ENCODE results near the gene GNAS. TPM values are rescaled to one million over a fixed set of nuclear protein-coding genes. Genes with fewer than 3 reads are reported as not detected.

GNAS gene
- total RNA-seq, 2 experiments from 2014 or later, result 1,245 to 1,317 TPM

- Mint-ChIP-seq H3K4me3 (peak overlapping the region; percentile 99), H3K4me1 (ENCODE audit: low read depth) (peaks cover 57% of the 10 kb centered on the region), H3K36me3 (ENCODE audit: low read depth) (peaks cover 41% of the 10 kb centered on the region), H3K9me3 (no peaks in the 10 kb centered on the region), H3K27ac (peak overlapping the region; percentile 95), H3K27me3 (no peaks in the 10 kb centered on the region)
- Histone ChIP-seq H3K27ac (ENCODE audit: low read depth in 1 of 2, low read length in 2 of 2) (peak overlapping the region; percentile 70 to 90), H3K9me3 (ENCODE audit: control insufficient read depth in 1 of 2, insufficient read depth in 1 of 2, low read length in 2 of 2) (no peaks in the 10 kb centered on the region), H3K36me3 (ENCODE audit: insufficient read depth, low read length) (no peaks in the 10 kb centered on the region), H3K27me3 (ENCODE audit: control insufficient read depth in 1 of 2, insufficient read depth in 2 of 2, low read length in 2 of 2) (no peaks in the 10 kb centered on the region), H3K4me3 (ENCODE audit: low read length) (peak overlapping the region; percentile 67), H3K4me1 (ENCODE audit: insufficient read depth, low read length) (peaks cover 15% of the 10 kb centered on the region)
- ChIA-PET CTCF (no interaction called here), POLR2A (interaction anchor here (0.7 to 4.4 kb wide), 19 partner anchors 10 to 1180 kb away, joined by 3 to 54 read pairs (median 5); partner anchors contain the start of genes ATP5F1E, NELFCD, PMEPA1 and PRELID3B)
- DNase-seq, result peak in 4 of 14 experiments; percentile 21 to 61 (median 47)
- no peak for TF ChIP-seq CTCF (IDR thresholded peaks at IDR 0.05)
- intact Hi-C loops (cut with DNase I, micrococcal nuclease), result loop anchor here (2.0 to 10.0 kb wide), 7 partner anchors 92 to 1498 kb away; partner anchors contain the start of genes ATP5F1E (in 2 of the 2), STX16 (in 2 of the 2), NELFCD (in 1 of the 2) and PRELID3B (in 1 of the 2)
- ATAC-seq (ENCODE audit: poor library complexity), result no peak
Measured at GRCh38 chr20:58889798-58890517, 37.4 kb downstream of the GNAS start.

- H3K4me1 Mint-ChIP-seq (ENCODE audit: low read depth), result peaks cover 61% of the 10 kb centered on the region
- Histone ChIP-seq H3K4me1 (ENCODE audit: insufficient read depth, low read length) (peaks cover 21% of the 10 kb centered on the region), H3K27ac (ENCODE audit: low read depth in 1 of 2, low read length in 2 of 2) (peak overlapping the region; percentile 70 to 90), H3K36me3 (ENCODE audit: insufficient read depth, low read length) (no peaks in the 10 kb centered on the region), H3K4me3 (ENCODE audit: low read length) (peak overlapping the region; percentile 67), H3K9me3 (ENCODE audit: control insufficient read depth in 1 of 2, insufficient read depth in 1 of 2, low read length in 2 of 2) (no peaks in the 10 kb centered on the region), H3K27me3 (ENCODE audit: control insufficient read depth in 1 of 2, insufficient read depth in 2 of 2, low read length in 2 of 2) (no peaks in the 10 kb centered on the region)
- H3K27ac Mint-ChIP-seq, result peak overlapping the region; percentile 95
- TF ChIP-seq CTCF (IDR thresholded peaks at IDR 0.05), result no peak
- DNase-seq (peak; percentile 42 to 82 (median 65)), ATAC-seq (ENCODE audit: poor library complexity) (peak; percentile 28)
- no peaks in the 10 kb centered on the region for H3K9me3 Mint-ChIP-seq
- CTCF ChIA-PET, result no interaction called here
- peak overlapping the region; percentile 99 for H3K4me3 Mint-ChIP-seq
- H3K27me3 Mint-ChIP-seq, result no peaks in the 10 kb centered on the region
- H3K36me3 Mint-ChIP-seq (ENCODE audit: low read depth), result peaks cover 47% of the 10 kb centered on the region
- intact Hi-C loops (cut with DNase I, micrococcal nuclease), result loop anchor here (2.0 to 10.0 kb wide), 6 partner anchors 92 to 1498 kb away; partner anchors contain the start of genes ATP5F1E (in 1 of the 2), NELFCD (in 1 of the 2), PRELID3B (in 1 of the 2) and RAB22A (in 1 of the 2)
- POLR2A ChIA-PET, result interaction anchor here (1.0 to 4.4 kb wide), 13 partner anchors 11 to 584 kb away, joined by 4 to 54 read pairs (median 5); partner anchors contain the start of genes ATP5F1E and STX16
Measured at GRCh38 chr20:58890518-58891085, 38.1 kb downstream of the GNAS start.

GRCh38 chr20:58891086-58891717 is 38.7 kb downstream of the GNAS start:
- intact Hi-C loops (cut with DNase I, micrococcal nuclease), result loop anchor here (2.0 to 10.0 kb wide), 6 partner anchors 91 to 1499 kb away; partner anchors contain the start of genes ATP5F1E (in 1 of the 2), NELFCD (in 1 of the 2), PRELID3B (in 1 of the 2) and RAB22A (in 1 of the 2)

More at GRCh38 chr20:58891086-58891717, 38.7 kb downstream of the GNAS start:
- H3K27me3 ChIP-seq (ENCODE audit: control insufficient read depth in 1 of 2, insufficient read depth in 2 of 2, low read length in 2 of 2), result no peaks in the 10 kb centered on the region
- Mint-ChIP-seq H3K36me3 (ENCODE audit: low read depth) (peaks cover 53% of the 10 kb centered on the region), H3K27me3 (no peaks in the 10 kb centered on the region), H3K9me3 (no peaks in the 10 kb centered on the region), H3K4me1 (ENCODE audit: low read depth) (peaks cover 61% of the 10 kb centered on the region), H3K4me3 (peak overlapping the region; percentile 82), H3K27ac (peak overlapping the region; percentile 99)
- peak overlapping the region in 1 of 2 donors; percentile 95 for H3K27ac ChIP-seq (ENCODE audit: low read depth in 1 of 2, low read length in 2 of 2)
- peak overlapping the region; percentile 88 for H3K4me3 ChIP-seq (ENCODE audit: low read length)
- no peak for TF ChIP-seq CTCF (IDR thresholded peaks at IDR 0.05)
- ATAC-seq (ENCODE audit: poor library complexity), result peak; percentile 23
- no peaks in the 10 kb centered on the region for H3K9me3 ChIP-seq (ENCODE audit: control insufficient read depth in 1 of 2, insufficient read depth in 1 of 2, low read length in 2 of 2)
- DNase-seq, result peak; percentile 65 to 89 (median 78)
- H3K4me1 ChIP-seq (ENCODE audit: insufficient read depth, low read length), result peaks cover 27% of the 10 kb centered on the region
- no peaks in the 10 kb centered on the region for H3K36me3 ChIP-seq (ENCODE audit: insufficient read depth, low read length)
- CTCF ChIA-PET, result no interaction called here
- POLR2A ChIA-PET, result interaction anchor here (0.6 to 4.4 kb wide), 12 partner anchors 12 to 581 kb away, joined by 3 to 54 read pairs (median 4); partner anchors contain the start of genes ATP5F1E and STX16

Measured in CD4-positive, alpha-beta T cell (primary cell).